WI38 (cell line): Measurements from ENCODE around the gene EXOSC5.
A peak's percentile ranks its signal among the peaks of the same experiment; 100 is the strongest.

ENCODE experiments used
- H3K4me3 ChIP-seq: 2 replicates; pipeline ENCODE4 v1.5.1; 2011; ENCODE audit warnings: low read depth, mild to moderate bottlenecking, control low read depth, low read length
- TF ChIP-seq, protein P1 (sequence below): IDR thresholded peaks from 2 replicates; pipeline ENCODE4 v1.5.1; 2012; ENCODE audit warnings: low read depth, mild to moderate bottlenecking, control low read depth, low read length

EXOSC5 gene

DNA sequence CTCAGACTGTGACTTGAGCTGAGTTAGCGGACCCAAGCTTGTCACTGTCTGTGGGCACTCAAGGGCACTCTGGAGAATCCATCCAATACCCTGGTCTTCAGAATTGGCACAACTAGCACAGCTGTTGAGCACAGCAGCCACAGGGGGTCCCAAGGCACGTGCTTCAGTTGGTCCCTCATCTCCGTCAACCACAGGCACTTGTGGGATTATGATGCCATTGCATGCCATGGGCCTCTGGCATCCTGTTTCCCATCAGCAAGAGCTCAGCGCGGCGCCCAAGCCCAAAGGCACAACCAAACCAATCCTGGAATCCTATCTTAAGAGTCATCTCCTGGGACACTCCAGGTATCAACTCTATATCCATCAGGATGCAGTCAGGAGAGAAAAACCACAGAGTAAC lies 33.8 kb upstream of the EXOSC5 start:
- TF ChIP-seq, protein P1, sequence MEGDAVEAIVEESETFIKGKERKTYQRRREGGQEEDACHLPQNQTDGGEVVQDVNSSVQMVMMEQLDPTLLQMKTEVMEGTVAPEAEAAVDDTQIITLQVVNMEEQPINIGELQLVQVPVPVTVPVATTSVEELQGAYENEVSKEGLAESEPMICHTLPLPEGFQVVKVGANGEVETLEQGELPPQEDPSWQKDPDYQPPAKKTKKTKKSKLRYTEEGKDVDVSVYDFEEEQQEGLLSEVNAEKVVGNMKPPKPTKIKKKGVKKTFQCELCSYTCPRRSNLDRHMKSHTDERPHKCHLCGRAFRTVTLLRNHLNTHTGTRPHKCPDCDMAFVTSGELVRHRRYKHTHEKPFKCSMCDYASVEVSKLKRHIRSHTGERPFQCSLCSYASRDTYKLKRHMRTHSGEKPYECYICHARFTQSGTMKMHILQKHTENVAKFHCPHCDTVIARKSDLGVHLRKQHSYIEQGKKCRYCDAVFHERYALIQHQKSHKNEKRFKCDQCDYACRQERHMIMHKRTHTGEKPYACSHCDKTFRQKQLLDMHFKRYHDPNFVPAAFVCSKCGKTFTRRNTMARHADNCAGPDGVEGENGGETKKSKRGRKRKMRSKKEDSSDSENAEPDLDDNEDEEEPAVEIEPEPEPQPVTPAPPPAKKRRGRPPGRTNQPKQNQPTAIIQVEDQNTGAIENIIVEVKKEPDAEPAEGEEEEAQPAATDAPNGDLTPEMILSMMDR, result no peak
- no peak overlapping the region for H3K4me3 ChIP-seq

DNA sequence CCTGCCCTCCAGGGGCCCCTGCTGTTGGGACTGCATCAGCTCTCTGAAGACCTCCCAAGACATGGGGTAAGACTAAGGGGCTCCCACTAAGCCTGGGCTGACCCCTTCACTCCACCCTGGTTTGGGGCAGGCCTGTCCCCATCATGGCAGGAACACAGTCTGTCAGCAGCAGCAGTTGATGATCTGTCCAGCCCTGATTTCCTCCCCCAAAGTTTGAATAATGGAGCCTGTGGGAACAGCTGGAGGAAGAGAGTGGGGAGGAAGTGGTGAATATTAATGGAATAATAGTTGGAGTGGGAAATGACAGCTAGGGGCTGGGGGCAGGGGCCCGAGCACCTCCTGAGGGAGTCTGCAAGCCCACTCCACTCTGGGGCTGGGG lies 31.3 kb upstream of the EXOSC5 start:
- TF ChIP-seq, protein P1, result no peak
- H3K4me3 ChIP-seq, result no peak overlapping the region

DNA sequence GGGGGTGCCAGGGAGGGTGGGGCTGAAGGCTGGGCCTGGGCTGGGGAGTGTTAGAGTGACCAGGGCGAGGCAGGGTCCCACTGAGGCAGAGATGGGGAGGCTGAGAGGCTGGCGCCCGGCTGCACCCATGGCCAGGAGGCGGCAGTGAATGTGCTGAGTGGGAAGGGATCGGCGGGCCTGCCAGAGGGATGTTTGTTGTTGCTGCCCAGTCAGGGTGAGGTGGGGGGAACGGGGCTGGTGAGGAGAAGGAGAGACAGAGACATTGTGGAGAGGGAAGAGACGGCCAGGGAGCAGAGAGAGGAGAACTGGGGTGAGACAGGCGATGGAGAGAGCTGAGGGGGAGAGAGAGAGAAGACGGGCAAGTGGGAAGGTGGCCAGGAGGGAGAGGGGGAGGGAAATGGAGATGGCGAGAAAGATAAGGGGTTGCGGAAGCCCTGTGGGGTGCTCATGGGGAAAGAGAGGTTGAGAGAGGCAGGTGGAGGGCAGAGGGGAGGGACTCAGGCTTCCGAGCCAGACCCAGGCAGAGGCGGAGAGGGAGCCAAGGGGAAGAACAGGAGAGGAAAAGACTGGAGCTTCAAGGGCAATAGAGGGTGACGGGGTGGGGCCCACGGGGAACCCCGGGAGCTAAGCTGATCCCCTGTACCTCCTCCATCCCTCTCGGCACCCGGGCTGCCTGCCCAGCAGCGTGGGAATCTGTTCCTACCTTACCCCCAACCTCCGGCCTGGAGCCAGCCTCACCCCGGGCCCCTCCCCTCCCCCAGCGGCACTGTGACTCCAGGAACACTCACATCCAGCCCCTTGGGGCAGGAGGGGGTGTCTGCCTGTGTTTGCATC lies 30.7 kb upstream of the EXOSC5 start:
- peak overlapping the region; percentile 32; the same call in 1 of the 2 replicates for H3K4me3 ChIP-seq
- TF ChIP-seq, protein P1, result no peak

DNA sequence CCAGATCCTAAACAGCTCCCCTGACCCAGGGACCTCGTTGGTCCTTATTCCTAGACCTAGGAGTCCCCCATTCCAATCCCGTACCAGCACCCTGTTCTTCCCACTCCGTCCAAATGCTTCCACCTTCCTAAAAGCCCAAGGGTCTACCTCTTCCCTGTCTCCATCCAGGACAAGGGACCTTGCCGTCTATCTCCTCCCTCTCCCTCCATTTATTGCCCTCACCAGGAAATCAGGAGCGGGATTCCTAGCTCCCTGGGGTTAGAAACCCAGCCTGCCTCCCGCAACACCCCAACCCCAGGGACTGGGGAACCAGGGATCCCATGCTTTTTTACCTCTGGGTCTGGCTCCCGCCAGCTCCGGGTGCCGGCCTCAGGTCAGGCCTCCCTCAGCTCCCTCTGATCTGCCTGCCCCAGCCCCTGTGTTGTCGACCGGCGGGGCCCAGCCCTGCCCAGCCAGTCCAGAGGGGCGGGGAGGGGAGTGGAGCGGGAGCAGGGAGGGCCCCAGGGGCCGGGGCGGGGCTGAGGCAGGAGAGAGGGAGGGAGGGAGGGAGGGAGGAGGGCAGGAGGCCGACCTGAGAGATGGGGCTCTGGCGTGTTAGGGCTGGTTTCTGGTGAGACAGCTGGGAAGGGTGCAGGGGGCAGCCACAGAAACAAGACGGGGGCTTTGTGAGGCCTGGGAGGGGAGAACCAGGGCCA lies 29.9 kb upstream of the EXOSC5 start, which contains the start of gene B3GNT8:
Gene B3GNT8 (minus strand): TSS at position 423 of the 695 bp plus-strand sequence. CDS start 596 bp downstream, outside the sequence.
- TF ChIP-seq, protein P1, result no peak
- H3K4me3 ChIP-seq, result peak within 1 kb of the TSS; percentile 54

DNA sequence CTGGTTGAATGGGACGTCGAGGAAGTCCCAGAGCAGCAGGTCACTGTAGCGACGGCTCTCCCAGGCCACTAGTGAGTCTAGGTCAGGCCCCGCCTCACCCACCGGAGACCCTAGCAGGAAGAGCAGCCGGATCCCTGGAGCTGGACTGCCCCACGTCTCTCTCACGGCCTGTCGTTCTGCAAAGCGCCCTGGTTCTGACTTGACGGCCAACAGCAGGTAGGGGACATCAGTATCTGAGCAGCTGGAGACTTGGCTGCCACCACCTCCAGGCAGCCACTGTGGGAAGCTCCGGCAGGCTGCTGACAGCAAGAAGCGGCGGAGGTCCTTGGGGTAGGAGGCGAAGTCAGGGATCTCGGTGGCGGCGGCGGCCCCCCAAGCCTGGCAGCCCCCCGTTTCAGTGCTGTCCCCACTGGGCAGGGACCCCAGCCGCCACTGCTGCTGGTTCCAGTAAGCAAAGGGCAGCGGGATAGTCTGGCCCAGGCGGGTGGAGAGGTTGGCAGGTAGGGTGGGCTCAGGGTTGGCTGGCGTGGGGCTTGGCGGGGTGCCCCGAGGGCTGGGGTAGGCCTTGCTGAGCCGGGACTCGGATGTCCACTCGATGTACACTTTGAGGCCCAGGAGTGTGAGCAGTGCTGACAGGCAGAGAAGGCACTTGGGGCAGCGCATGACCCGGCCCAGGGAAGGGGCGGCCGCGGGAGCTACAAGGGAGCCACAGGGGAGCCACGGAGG lies 29.1 kb upstream of the EXOSC5 start:
- no peak overlapping the region for H3K4me3 ChIP-seq
- TF ChIP-seq, protein P1, result no peak

DNA sequence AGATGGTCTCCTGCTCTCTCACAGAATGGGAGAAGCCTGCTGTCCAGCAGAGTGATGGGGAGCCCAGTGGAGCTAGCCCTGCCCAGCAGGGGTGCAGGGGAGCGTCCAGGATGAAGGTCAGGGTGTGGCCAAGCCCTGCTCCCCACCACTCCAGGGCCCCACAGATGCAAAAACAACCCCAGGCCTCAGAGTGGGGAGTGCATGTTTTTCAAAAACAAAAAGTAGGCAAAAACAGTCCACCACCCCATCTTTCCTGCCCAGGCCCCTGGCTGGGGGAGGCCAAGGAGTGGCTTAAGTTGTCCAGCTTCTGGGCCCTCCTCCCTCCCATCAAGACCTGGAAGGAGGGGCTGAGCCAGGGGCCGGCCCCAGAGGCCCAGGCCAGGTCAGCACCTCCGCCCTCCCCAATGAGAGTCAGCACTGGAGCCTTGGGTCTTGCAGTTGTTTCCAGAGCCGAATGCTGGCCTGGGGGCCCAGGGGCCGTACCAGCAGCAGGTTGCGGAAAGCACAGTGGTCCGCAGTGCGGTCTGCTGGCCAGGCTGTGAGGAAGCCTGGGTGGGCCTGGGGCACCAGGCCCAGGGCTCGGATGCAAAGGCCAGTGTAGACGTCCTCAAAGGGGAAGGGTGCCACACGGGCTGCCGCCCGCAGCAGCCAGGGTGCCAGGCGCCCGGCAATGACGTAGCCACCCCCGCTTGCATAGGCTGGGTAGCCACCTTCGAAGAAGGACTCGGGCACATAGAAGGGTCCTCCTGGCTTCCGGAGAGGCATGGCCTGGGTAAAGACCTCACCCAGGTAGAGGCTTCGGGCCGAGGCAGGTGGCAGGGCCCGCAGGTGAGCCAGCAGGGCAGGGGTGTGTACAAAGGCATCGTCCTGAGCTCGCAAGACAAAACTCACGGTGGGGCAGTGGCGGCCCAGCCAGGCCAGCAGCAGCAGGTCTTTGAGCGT lies 28.3 kb upstream of the EXOSC5 start:
- H3K4me3 ChIP-seq, result no peak overlapping the region

More for the DNA sequence above, 28.3 kb upstream of the EXOSC5 start:
- TF ChIP-seq, protein P1, result no peak
